Fibroblast of mammary gland (primary cell): ENCODE measurements around the gene EGLN3.

Experiments
- DNase-seq: peaks from one replicate; pipeline ENCODE4 v3.0.0-alpha.2; 2010; ENCODE audit warnings: low read depth
- H3K4me3 ChIP-seq: 2 replicates; pipeline ENCODE4 v1.5.1; 2011; ENCODE audit warnings: low read depth, mild to moderate bottlenecking, low read length, moderate library complexity; ENCODE audit not compliant: control insufficient read depth
- TF ChIP-seq, protein P1 (sequence below): conservative IDR thresholded peaks from 2 replicates; pipeline ENCODE4 v1.5.1; 2011; ENCODE audit warnings: low read depth, low read length, inconsistent platforms; ENCODE audit not compliant: control insufficient read depth, insufficient read depth

The EGLN3 gene

DNA sequence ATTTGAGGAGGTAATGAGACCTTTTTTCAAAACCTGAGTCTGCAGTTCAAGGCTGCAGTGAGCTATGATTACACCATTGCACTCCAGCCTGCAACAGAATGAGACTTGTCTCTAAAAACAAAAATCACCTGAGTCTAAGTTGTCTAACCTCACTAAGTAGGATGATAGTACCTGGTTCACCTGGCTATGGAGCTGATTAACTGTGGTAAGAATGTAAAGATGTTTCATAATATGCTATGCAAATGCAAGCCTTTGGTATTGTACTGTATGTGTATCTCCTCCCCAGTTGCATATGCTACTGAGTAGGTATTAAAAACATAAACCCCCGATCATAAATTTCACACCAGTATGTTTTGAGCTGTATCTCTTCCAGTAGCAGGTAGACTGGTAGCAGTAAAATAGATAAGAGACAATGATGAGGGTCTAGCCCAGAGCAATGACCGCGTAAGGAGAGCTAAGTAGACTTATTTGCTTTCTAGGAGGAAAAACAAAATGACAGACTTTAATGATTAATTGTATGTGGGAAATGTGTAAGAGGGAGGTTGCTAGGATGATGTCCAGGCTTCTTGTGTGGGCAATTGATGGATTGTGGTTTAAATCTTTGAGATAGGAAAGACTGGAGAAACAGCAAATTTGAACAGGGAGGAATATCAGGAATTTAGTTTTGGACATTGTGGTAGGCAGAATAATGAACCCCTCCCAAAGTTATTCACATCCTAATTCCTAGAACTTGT lies 41.6 kb upstream of the EGLN3 start:
- no peak overlapping the region for H3K4me3 ChIP-seq
- TF ChIP-seq, protein P1, sequence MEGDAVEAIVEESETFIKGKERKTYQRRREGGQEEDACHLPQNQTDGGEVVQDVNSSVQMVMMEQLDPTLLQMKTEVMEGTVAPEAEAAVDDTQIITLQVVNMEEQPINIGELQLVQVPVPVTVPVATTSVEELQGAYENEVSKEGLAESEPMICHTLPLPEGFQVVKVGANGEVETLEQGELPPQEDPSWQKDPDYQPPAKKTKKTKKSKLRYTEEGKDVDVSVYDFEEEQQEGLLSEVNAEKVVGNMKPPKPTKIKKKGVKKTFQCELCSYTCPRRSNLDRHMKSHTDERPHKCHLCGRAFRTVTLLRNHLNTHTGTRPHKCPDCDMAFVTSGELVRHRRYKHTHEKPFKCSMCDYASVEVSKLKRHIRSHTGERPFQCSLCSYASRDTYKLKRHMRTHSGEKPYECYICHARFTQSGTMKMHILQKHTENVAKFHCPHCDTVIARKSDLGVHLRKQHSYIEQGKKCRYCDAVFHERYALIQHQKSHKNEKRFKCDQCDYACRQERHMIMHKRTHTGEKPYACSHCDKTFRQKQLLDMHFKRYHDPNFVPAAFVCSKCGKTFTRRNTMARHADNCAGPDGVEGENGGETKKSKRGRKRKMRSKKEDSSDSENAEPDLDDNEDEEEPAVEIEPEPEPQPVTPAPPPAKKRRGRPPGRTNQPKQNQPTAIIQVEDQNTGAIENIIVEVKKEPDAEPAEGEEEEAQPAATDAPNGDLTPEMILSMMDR, result no peak
- DNase-seq, result no peak

DNA sequence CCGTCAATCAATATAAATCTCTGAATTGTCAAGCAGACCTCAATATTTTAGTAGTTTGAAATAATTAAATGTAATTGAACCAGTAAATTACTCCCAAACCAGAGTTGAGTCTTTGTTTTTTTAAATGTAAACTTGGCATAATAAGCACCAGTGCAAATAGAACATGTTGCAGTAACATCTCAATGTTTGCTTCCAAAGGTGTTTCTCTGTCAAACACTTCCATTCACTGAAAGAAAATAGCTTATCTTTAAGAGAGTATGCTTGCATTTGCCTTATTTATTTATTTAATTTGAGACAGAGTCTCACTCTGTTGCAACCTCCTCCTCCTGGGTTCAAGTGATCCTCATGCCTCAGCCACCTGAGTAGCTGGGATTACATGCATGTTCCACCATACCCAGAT lies 39.9 kb upstream of the EGLN3 start:
- DNase-seq, result no peak
- H3K4me3 ChIP-seq, result no peak overlapping the region
- TF ChIP-seq, protein P1, result no peak

DNA sequence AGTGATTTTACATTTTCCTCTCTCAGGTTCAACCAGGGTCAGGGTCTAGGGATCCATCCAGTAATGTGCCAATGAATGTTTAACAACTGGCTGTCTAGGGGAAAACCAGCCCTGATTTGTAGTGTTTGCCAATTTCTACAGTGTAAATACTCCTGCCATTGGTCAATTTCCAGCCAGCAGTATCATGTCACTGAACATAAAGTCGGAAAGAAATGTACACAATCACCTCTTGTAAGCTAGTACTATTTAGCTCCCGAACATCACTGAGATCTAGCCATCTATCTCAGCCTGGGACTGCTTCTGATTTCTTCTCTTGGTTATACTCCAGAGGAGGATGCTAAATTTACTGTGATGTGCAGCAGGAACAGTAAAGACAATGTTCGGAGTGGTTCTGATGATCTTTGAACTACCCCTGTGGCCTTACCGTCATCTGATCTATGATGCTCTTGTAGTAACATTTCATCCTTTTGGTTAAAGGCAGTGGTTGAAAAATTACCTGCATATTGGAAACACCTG lies 36.7 kb upstream of the EGLN3 start:
- DNase-seq, result no peak
- TF ChIP-seq, protein P1, result no peak
- H3K4me3 ChIP-seq, result no peak overlapping the region

DNA sequence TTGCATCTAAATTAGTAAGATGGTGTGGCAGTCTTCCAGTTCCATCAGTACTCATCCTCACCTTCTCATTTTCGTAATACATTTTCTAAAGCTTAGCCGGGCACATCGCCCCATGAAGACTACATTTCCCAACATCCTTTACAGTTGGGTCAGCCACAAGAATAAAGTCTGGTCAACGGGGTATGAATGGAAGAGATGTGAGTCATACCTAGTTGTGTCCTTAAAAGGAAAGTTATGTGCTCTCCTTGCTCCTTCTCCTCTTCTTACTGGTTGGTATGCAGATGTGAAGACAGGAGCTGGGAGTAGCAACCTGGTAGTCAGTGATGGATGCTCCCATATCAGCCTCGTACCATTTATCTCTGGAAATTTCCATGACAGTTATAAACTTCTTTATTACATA lies 35.9 kb upstream of the EGLN3 start:
- TF ChIP-seq, protein P1, result no peak
- DNase-seq, result peak; percentile 89
- H3K4me3 ChIP-seq, result no peak overlapping the region

DNA sequence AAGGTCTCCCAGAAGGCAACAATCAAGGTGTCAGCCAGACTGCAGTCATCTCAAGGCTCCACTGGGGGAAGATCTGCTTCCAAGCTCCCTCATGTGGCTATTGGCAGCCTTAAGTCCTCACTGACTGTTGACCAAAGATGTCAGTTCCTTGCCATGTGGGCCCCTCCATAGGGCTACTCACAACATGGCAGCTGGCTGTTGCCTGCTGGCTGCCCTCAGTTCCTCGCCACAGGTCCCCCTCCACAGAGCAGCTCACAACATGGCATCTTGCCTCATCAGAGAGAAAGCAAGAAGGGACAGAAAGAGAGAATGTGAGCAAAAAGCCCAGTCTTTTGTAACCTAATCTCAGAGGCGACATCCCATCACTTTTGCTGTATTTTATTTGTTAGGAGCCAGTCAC lies 34.4 kb upstream of the EGLN3 start:
- TF ChIP-seq, protein P1, result no peak
- H3K4me3 ChIP-seq, result no peak overlapping the region
- DNase-seq, result no peak

DNA sequence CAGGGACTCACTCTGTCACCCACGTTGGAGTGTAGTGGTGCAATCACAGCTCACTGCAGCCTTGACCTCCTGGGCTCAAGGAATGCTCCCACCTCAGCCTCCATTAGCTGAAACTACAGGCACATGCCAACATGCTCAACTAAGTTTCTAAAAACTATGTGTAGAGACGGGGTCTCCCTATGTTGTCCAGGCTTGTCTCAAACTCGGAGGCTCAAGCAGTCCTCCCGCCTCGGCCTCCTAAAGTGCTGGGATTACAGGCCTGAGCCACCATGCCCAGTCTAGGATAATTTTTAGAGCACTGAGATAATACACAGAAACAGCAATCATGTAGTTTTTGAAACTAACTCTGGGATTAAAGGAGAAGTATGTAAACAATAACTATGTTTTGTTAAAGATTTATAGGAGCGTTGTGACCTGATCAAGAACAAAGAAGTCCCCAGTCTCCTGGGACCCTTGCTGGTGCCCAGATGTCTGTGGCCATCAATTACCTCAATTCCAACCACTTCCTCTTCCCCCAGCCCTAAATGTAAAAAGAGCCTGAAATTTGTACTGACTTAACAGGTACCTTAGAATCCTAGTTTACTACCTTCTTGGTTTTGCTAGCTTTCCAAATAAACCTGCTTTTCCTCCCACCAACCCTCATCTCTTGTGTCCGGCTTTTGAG lies 28.9 kb upstream of the EGLN3 start:
- TF ChIP-seq, protein P1, result no peak
- H3K4me3 ChIP-seq, result no peak overlapping the region
- no peak for DNase-seq
